Panc1 (cell line): ENCODE data around the gene SEC24A. TPM values are rescaled to one million over a fixed set of nuclear protein-coding genes. Genes with fewer than 3 reads are reported as not detected.

Experiments used
- ATAC-seq: fragments of 200-7000 bp; cut with Tn5 transposase; 2 replicates; pipeline ENCODE4 v1.9.1; 2020; ENCODE audit warnings: mild to moderate bottlenecking, moderate library complexity
- BruUV-seq: library from RNA; stranded (reverse); fragments of 400-500 nt; replicated peaks from 2 replicates; lab custom pipeline; 2021; lab: Mats Ljungman, UMichigan
- CTCF ChIA-PET: fragments of 300-600 bp; sonication (Branson Sonifier 250); formaldehyde crosslinking; loops from one replicate; lab custom pipeline; 2022; ENCODE audit warnings: antibody characterized with exemption; lab: Charles Lee
- POLR2A ChIA-PET: fragments of 300-600 bp; sonication (Branson Sonifier 250); formaldehyde crosslinking; loops from one replicate; lab custom pipeline; 2022; ENCODE audit warnings: antibody characterized with exemption; lab: Charles Lee
- DNase-seq: peaks from one replicate; pipeline ENCODE4 v3.0.0-alpha.2; 2010; ENCODE audit warnings: low read depth, low spot score
- H3K27ac ChIP-seq: 2 replicates; pipeline ENCODE4 v1.5.1; 2011; ENCODE audit warnings: mild to moderate bottlenecking, low read length, inconsistent platforms
- H3K27me3 ChIP-seq: fragments of 200-500 bp; sonication (Bioruptor generic); 2 replicates; pipeline ENCODE4 v1.6.0; 2014; ENCODE audit warnings: low read length, inconsistent platforms; ENCODE audit not compliant: control insufficient read depth, insufficient read depth
- H3K36me3 ChIP-seq: fragments of 200-500 bp; sonication (Bioruptor generic); 2 replicates; pipeline ENCODE4 v1.5.1; 2014; ENCODE audit warnings: inconsistent platforms, mild to moderate bottlenecking, low read length, moderate library complexity; ENCODE audit not compliant: control insufficient read depth, insufficient read depth
- H3K4me1 ChIP-seq: 2 replicates; pipeline ENCODE4 v1.5.1; 2011; ENCODE audit warnings: inconsistent platforms, mild to moderate bottlenecking, low read length, moderate library complexity; ENCODE audit not compliant: control insufficient read depth, insufficient read depth
- H3K4me3 ChIP-seq, 2 experiments: 2 replicates each; pipeline ENCODE4 v1.5.1; 2011 to 2012; ENCODE audit warnings: low read depth in 2 of 2, low read length in 2 of 2, mild to moderate bottlenecking in 2 of 2, inconsistent platforms in 1 of 2, moderate library complexity in 1 of 2
- H3K9me3 ChIP-seq: fragments of 200-500 bp; sonication (Bioruptor generic); 2 replicates; pipeline ENCODE4 v1.5.1; 2014; ENCODE audit warnings: low read depth, mild to moderate bottlenecking, inconsistent platforms, low read length, moderate library complexity; ENCODE audit not compliant: control insufficient read depth, insufficient read depth
- CTCF ChIP-seq: fragments of 450-650 bp; IDR thresholded peaks from 2 replicates; pipeline ENCODE4 v1.5.1; 2017; ENCODE audit warnings: mild to moderate bottlenecking
- POLR2AphosphoS5 ChIP-seq: IDR thresholded peaks from 2 replicates; pipeline ENCODE4 v1.6.1; 2012; ENCODE audit warnings: mild to moderate bottlenecking, low read depth, low read length, moderate library complexity
- SIN3A ChIP-seq: IDR thresholded peaks from 2 replicates; pipeline ENCODE4 v1.6.1; 2012; ENCODE audit warnings: low read depth, mild to moderate bottlenecking, low read length, moderate library complexity, borderline replicate concordance; ENCODE audit not compliant: insufficient read depth
- TCF7L2 ChIP-seq: IDR thresholded peaks from 2 replicates; pipeline ENCODE4 v1.6.1; 2011; ENCODE audit warnings: mild to moderate bottlenecking, low read depth, low read length, inconsistent platforms
- in situ Hi-C: cut with HindIII; loops from 2 replicates; pipeline ENCODE4 v1.10.0; 2016; ENCODE audit warnings: low sequenced_read_pairs, low pct_unique_long_range_greater_than_20kb
- intact Hi-C: fragments of 100-400 bp; cut with micrococcal nuclease; formaldehyde crosslinking; loops from one replicate; pipeline ENCODE4 v1.10.0; 2022; ENCODE audit not compliant: unreplicated experiment
- total RNA-seq: library from RNA; stranded (reverse); gene quantifications from one replicate; pipeline ENCODE4 v1.2.1, GENCODE V29; 2021; ENCODE audit not compliant: unreplicated experiment
- TF ChIP-seq, protein P1 (sequence below), 2 experiments: IDR thresholded peaks; 2 replicates each; pipeline ENCODE4 v1.6.1; 2011 to 2012; ENCODE audit warnings: low read depth in 2 of 2, control low read depth in 1 of 2, low read length in 1 of 2, mild to moderate bottlenecking in 1 of 2, moderate library complexity in 1 of 2; ENCODE audit not compliant: insufficient read depth in 1 of 2

The SEC24A gene
- total RNA-seq, 1 experiment from 2014 or later, result 22.7 TPM

DNA sequence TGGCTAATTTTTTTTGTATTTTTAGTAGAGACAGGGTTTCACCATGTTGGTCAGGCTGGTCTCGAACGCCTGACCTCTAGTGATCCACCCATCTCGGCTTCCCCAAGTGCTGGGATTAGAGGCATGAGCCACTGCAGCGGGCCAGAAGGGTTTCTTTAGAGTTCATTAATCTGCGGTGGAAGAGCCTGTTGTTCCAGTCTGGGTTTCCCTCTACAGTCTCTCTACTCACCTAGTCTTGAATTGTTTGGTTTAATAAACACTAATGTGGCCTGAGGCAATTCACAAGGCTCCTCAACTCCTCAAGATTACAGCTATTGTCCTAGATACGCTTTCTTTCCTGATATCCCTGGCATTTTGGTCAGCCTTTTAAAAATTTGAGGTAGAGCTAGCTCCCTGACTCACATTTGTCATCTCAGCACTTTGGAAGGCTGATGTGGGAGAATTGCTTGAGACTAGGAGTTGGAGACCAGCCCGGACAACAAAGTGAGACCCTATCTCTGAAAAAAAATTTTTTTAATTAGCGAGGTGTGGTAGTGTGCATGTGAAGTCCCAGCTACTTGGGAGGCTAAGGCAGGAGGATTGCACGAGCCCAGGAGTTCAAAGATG lies 11.4 kb upstream of the SEC24A start:
- TF ChIP-seq SIN3A (no peak), CTCF (no peak), TCF7L2 (no peak), POLR2AphosphoS5 (no peak)
- TF ChIP-seq, protein P1, sequence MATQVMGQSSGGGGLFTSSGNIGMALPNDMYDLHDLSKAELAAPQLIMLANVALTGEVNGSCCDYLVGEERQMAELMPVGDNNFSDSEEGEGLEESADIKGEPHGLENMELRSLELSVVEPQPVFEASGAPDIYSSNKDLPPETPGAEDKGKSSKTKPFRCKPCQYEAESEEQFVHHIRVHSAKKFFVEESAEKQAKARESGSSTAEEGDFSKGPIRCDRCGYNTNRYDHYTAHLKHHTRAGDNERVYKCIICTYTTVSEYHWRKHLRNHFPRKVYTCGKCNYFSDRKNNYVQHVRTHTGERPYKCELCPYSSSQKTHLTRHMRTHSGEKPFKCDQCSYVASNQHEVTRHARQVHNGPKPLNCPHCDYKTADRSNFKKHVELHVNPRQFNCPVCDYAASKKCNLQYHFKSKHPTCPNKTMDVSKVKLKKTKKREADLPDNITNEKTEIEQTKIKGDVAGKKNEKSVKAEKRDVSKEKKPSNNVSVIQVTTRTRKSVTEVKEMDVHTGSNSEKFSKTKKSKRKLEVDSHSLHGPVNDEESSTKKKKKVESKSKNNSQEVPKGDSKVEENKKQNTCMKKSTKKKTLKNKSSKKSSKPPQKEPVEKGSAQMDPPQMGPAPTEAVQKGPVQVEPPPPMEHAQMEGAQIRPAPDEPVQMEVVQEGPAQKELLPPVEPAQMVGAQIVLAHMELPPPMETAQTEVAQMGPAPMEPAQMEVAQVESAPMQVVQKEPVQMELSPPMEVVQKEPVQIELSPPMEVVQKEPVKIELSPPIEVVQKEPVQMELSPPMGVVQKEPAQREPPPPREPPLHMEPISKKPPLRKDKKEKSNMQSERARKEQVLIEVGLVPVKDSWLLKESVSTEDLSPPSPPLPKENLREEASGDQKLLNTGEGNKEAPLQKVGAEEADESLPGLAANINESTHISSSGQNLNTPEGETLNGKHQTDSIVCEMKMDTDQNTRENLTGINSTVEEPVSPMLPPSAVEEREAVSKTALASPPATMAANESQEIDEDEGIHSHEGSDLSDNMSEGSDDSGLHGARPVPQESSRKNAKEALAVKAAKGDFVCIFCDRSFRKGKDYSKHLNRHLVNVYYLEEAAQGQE (IDR thresholded peaks at IDR 0.05; ENCODE audit: insufficient read depth in 1 of 2, low read depth in 2 of 2, low read length in 1 of 2), result no peak
- intact Hi-C loops (no loop called here), in situ Hi-C loops (no loop called here)
- H3K27me3 ChIP-seq, result no peaks in the 10 kb centered on the region
- no peak overlapping the region for H3K4me3 ChIP-seq
- no peak overlapping the region for H3K27ac ChIP-seq
- H3K9me3 ChIP-seq, result no peaks in the 10 kb centered on the region
- BruUV-seq, result no TSS peak
- 0 out of 2 replicates have a peak, but pooled peaks cover 2% of the 10 kb centered on the region for H3K36me3 ChIP-seq
- H3K4me1 ChIP-seq, result no peaks in the 10 kb centered on the region
- ATAC-seq (no peak), DNase-seq (no peak)
- ChIA-PET CTCF (no interaction called here), POLR2A (interaction anchor here (0.6 to 0.9 kb wide), 2 partner anchors 24 to 33 kb away, joined by 10 to 13 read pairs; no protein-coding TSS in a partner anchor)

DNA sequence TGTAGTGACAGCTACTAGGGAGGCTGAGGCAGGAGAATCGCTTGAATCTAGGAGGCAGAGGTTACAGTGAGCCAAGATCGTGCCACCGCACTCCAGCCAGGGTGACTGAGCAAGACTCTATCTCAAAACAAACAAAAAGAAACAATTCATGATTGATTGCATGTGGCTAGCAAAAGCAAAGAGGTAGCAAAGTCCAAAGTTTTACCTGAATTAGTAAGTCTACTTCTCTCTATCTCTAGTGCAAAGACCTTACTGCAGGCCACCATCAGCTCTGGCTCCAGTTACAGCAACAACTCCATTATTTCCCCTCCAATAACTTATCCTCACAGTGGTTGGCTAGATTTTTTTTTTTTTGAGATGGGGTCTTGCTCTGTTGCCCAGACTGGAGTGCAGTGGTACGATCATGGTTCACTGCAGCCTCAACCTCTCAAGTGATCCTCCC lies 9.8 kb upstream of the SEC24A start:
- intact Hi-C loops (no loop called here), in situ Hi-C loops (no loop called here)
- no peak for ATAC-seq
- Histone ChIP-seq H3K27ac (no peak overlapping the region), H3K27me3 (no peaks in the 10 kb centered on the region), H3K36me3 (no peaks in the 10 kb centered on the region), H3K4me1 (no peaks in the 10 kb centered on the region), H3K9me3 (no peaks in the 10 kb centered on the region), H3K4me3 (no peak overlapping the region)
- no peak for TF ChIP-seq CTCF
- TF ChIP-seq SIN3A, result no peak
- TF ChIP-seq, protein P1 (IDR thresholded peaks at IDR 0.05; ENCODE audit: insufficient read depth in 1 of 2, low read depth in 2 of 2, low read length in 1 of 2), result no peak
- no peak for TF ChIP-seq TCF7L2
- no peak for TF ChIP-seq POLR2AphosphoS5
- POLR2A ChIA-PET, result no interaction called here
- CTCF ChIA-PET, result no interaction called here
- no TSS peak for BruUV-seq
- DNase-seq, result no peak
